Suppressor macrophage (primary cell): ENCODE measurements around the gene ULK4.
"Not testable (repeated sequence)": the region's sequence is repeated elsewhere in the genome, so short reads cannot be mapped to it uniquely, and the experiment has no call there.

ENCODE experiments used
- DNase-seq, 4 experiments: peaks; one replicate each; pipeline ENCODE4 v3.0.0-alpha.2; 2020 to 2022

The ULK4 gene

GRCh38 chr3:41430391-41430790 is 531.5 kb downstream of the ULK4 start:
- DNase-seq, result no peak

GRCh38 chr3:41426485-41426884 is 535.4 kb downstream of the ULK4 start:
- no peak for DNase-seq

GRCh38 chr3:41424543-41425300 is 537.2 kb downstream of the ULK4 start:
- no peak for DNase-seq

GRCh38 chr3:41419809-41420208 is 542.1 kb downstream of the ULK4 start:
- DNase-seq, result peak; percentile 2 to 62 (median 46)

GRCh38 chr3:41418961-41419691 is 542.8 kb downstream of the ULK4 start:
- DNase-seq, result peak; percentile 51 to 84 (median 67)

GRCh38 chr3:41417574-41417973 is 544.3 kb downstream of the ULK4 start:
- no peak for DNase-seq

GRCh38 chr3:41411065-41411464 is 550.8 kb downstream of the ULK4 start:
- DNase-seq, result no peak

GRCh38 chr3:41405466-41405865 is 556.4 kb downstream of the ULK4 start:
- DNase-seq, result no peak

GRCh38 chr3:41404582-41404981 is 557.3 kb downstream of the ULK4 start:
- DNase-seq, result no peak

- no peak for DNase-seq
These were observed 567.0 kb downstream of the ULK4 start for GRCh38 chr3:41394896-41395295.

- DNase-seq, result not testable (repeated sequence)
These were observed 591.0 kb downstream of the ULK4 start for GRCh38 chr3:41370765-41371535.

- DNase-seq, result no peak
These were observed 591.6 kb downstream of the ULK4 start for GRCh38 chr3:41370307-41370706.

GRCh38 chr3:41369838-41370237 is 592.1 kb downstream of the ULK4 start:
- no peak for DNase-seq

GRCh38 chr3:41365973-41366372 is 595.9 kb downstream of the ULK4 start:
- DNase-seq, result no peak

GRCh38 chr3:41364736-41365135 is 597.2 kb downstream of the ULK4 start:
- DNase-seq, result no peak

- no peak for DNase-seq
These were observed 597.9 kb downstream of the ULK4 start for GRCh38 chr3:41363830-41364523.

- no peak for DNase-seq
These were observed 599.0 kb downstream of the ULK4 start for GRCh38 chr3:41362638-41363559.

GRCh38 chr3:41357271-41357670 is 604.6 kb downstream of the ULK4 start:
- no peak for DNase-seq

GRCh38 chr3:41356775-41357174 is 605.1 kb downstream of the ULK4 start:
- no peak for DNase-seq

- peak; percentile 78 to 93 (median 90) for DNase-seq
These were observed 609.4 kb downstream of the ULK4 start for GRCh38 chr3:41352510-41352909.

GRCh38 chr3:41350441-41350840 is 611.5 kb downstream of the ULK4 start:
- DNase-seq, result peak; percentile 5 to 53 (median 50)

GRCh38 chr3:41348401-41348800 is 613.5 kb downstream of the ULK4 start:
- DNase-seq, result no peak
